DMS53 treated with DMSO at 0.1 percent for 48 hours (cell line): ENCODE measurements around the gene PLPP6.

ENCODE experiments used
- DNase-seq: peaks from one replicate; lab custom pipeline; 2025; ENCODE audit not compliant: unreplicated experiment; lab: John Stamatoyannopoulos, UW

The PLPP6 gene

DNA sequence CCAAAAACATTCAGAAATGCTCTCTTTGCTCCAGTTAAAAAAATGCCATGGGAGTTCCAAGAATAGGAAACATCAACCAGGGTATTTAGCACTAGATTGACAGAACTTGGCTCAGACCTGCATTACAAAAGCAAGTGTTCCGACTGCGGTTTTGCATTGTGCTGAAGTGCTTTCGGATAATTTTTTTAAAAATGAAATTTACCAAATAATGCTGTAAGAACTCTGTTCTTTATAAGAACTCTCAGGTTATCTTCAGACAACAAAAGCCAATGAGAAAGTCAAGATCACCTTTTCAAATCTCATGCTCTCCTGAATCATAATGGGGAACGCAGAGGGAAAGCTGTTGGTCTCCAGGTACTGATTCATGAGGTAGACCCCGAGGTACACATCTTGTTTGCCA, 483 bp upstream of the PLPP6 start:
- DNase-seq: no peak

DNA sequence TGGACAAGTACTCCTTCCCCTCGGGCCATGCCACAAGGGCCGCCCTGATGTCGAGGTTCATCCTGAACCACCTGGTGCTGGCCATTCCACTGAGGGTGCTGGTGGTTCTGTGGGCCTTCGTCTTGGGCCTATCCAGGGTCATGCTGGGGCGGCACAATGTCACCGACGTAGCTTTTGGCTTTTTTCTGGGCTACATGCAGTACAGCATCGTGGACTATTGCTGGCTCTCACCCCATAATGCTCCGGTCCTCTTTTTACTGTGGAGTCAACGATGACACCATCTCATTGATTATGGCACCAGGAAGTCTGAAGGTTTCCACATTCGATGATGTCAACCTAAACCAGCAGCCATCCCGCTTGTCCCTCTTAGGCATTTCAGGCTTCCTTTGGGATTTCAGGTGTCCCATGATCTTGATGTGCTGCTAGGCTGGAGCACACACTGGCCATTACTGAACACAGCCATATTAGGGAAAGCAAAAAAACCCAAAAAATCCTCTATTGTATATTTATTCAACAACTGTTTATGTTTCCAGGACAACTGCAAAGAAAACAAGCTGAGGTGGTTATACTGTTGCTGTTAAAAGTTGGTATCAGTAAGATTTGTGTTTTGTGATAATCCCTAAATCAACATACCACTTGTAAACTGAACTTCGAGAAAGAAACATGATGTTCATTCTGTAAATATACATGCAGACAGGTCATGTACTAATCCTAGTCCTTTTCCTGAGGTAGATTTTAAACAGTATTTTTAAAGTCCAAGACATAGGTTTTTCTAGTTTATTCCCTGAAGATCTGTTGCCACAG, 1.1 kb downstream of the PLPP6 start:
- no peak for DNase-seq

DNA sequence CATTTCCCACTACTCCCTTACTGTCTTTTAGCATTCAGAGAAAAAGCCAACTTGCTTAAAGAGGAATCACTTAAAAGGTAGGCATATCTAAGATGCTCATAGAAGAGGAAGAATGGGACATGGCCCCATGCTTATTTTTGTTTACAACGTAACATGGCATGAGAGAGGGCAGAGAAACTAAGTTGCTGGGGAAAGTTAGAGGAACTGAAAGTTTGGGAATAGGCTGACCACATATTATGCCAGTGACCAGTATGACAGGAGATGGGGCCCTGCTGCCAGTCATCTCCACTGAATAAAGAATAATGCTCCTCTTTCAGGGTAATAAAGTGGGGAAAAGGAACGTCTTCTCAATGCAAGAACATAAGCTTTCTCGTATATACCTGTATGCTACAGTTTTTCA, 1.9 kb downstream of the PLPP6 start:
- DNase-seq: no peak

DNA sequence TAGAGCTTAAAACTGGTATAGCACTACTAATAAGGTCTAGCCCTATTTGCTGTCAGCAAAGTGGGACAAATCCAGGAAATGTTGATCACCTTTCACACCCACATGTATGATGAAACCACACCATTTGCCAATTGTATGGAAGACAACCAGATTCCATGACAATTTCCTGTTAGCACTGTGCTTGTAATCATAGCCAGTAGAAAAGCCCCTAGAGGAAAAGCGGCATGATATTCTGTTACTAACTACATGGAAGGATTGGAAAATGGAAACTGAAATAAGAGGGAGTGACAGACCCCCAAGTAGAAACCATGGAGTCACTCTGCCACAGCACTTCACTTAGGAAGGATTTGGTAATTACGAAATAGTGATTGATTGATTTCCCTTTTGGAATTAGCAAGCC, 3.3 kb downstream of the PLPP6 start:
- no peak for DNase-seq

DNA sequence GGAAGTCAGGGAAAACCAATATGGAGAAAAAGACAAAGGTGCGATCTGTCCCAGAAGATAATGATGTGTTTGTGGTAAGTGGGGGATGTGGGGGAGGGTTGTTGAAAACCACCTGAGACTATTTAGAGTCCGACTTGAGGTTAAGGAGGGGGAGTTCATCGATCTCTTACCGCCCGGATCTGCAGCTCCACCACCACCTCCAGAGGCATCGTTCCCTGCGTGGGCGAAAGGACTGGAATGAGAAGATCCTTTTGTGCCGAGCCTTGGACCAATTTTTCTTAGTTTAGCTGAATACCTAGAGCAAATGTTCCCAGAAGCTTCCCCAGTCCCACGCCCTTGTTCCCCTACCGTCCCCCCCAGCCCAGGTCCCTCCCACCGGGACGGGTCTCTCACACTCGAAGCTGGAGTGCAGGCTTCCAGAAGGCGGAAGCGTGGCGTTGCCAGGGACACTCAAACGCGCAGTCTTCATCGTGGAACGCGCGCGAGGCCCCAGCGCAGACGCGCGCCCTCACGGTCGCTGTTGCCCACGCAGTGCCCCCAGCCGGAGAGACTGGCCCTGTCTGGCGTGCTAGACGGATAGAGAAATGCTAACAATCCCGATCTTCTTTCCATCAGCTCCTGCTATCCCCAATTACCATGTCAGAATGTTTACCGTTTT, 4.1 kb downstream of the PLPP6 start, which contains the start of gene SPATA6L:
TSS of gene SPATA6L (minus strand) at position 439 of the 658 bp plus-strand sequence. CDS start at position 209, 230 bp downstream.
- no peak for DNase-seq

DNA sequence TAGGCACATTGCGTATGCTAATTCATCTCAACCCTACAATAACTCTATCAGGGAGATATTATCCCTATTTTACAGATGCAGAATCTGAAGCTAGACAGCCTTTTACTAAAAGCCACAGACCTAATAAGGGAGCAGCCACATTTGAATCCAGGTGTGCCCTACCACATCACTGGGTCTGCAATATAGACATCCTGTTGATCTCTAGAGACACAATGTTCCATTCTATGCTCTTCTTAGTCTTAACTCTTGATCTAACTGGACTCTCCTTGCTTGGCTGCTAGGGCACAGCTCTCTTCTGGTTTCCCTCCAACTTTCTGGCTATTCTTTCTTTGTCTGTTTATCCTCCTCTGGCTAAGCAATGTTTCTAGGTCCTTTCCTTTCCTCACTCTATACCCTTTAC, 5.6 kb downstream of the PLPP6 start:
- no peak for DNase-seq

DNA sequence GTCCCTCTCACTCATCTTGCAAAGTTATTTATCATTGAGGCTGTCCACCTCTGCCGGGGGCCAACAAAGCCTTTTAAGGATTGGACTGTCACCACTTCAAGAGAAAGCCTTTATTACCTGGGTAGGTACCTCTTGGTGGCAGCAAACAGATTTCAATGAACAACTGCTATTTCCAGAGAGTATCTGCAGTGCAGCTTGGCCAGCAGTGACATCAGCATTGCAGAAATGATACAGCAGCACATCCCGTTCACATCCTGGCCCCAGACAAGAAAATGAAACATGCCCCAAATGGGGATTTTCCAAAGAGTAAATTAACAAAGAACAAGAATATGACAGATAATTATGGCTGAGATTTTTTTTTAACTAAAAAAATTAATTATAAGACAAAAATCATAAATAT, 6.5 kb downstream of the PLPP6 start:
- DNase-seq: no peak

DNA sequence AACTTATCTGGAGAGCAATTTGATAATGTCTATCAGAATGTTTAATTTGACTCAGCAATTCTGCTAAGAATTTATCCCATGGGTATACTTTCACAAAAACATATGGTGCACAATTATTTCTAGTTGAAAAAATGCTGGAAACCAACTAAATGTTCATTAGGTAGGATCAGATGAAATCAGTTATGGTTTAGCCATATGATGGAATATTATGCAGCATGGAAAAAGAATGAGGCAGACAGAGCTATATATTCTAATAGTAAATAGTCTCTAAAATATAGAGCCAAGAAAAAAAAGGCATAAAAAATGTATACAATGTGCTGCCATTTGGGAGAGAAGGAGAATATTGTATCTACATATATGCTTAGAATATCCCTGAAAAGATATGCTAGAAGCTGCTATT, 7.8 kb downstream of the PLPP6 start:
- DNase-seq: no peak

DNA sequence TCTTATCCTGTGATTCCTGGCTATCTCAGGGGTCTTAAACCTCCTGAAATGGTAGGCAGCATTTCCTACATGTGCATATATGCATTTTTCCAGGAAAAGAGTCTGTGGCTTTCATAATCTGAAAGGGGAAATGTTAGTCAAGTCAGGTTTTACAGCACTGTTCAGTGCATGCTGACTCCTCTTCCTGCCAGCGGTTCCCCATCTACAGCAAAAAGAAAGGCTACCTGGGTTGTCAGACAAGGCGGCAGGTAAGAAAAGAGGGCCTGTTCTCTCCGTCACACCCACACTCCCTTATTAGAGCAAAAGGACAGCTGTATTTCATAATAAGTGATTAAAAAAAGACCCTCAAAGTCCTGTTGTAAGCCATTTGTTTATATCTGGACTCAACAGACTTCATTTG, 8.5 kb downstream of the PLPP6 start:
- no peak for DNase-seq

DNA sequence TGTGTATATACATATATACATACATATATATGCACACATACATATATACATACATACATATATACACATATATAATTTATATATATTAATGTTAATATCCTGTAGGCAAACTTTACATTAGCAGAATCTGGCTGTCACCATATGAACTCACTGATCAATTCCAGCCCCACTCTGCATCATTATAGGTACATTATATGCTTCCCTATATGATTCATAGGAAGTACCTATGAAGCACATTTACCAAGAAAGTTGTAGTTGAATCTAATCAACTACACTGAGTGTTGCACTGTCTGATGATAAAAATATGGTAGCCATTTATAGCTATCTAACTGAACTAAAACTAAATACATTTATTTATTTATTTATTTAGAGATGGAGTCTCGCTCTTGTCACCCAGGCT, 9.6 kb downstream of the PLPP6 start:
- no peak for DNase-seq

DNA sequence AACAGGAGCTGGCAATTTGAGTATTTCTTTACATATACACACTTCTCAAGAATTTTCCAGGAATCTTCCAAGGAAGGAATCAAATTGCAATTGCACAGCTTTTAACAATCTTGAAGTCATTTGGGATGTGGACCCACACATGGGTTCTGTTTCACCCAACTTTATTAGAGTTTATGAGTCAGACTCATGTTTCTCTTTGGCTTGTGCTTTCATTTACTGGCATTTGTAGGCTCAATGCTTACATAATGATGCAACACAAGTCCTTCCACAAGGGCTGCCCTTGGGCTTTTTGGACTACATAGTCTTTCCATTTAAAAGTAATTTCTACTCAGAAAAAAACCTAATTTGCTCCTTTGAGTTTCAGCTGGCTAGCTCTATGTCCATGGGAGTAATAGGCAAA, 12.7 kb downstream of the PLPP6 start:
- no peak for DNase-seq

DNA sequence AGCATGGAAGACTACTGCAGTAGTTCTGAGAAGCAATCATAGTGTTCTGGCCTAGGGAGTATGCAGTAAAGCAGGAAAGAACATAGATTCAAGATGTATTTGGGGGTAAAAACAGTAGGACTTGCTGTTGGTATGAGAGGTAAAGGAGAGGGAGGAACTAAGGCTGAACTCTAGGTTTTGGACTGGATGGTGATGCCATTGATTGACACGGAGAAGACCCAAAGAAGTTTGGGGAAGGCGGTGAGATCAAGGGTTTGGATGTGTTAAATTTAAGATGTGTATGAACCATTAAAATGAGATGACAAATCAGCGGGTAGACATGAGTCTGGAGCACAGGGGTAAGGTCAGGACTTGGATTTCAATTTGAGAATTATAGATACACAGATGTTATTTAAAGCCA, 15.3 kb downstream of the PLPP6 start:
- no peak for DNase-seq

DNA sequence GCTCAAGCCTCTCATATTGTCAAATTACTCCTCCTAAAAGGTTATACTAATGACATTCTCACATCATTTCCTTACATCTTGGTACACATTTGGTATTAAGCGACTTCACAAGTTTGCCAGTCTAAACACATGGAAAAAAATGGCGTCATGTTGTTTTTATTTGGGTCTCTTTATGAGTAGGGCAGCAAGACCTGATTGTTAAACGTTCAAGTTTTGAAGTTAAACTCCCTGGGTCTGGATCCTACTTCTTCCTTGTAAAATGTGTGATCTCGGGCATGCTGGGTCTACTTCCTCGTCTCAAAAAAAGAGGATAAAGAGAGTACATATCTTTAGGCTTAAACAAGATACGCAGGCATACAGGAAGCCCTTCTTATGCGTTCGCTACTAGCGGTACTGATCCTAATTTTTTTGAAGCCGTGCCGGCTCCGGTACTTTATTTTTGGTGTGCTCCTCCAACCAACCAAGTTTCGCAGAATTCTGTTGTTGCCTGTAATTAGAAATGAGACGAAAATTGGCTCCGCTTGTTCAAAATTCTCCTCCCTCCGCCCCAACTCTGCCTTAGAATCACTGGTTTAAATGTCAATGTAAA, 16.7 kb downstream of the PLPP6 start:
- no peak for DNase-seq

DNA sequence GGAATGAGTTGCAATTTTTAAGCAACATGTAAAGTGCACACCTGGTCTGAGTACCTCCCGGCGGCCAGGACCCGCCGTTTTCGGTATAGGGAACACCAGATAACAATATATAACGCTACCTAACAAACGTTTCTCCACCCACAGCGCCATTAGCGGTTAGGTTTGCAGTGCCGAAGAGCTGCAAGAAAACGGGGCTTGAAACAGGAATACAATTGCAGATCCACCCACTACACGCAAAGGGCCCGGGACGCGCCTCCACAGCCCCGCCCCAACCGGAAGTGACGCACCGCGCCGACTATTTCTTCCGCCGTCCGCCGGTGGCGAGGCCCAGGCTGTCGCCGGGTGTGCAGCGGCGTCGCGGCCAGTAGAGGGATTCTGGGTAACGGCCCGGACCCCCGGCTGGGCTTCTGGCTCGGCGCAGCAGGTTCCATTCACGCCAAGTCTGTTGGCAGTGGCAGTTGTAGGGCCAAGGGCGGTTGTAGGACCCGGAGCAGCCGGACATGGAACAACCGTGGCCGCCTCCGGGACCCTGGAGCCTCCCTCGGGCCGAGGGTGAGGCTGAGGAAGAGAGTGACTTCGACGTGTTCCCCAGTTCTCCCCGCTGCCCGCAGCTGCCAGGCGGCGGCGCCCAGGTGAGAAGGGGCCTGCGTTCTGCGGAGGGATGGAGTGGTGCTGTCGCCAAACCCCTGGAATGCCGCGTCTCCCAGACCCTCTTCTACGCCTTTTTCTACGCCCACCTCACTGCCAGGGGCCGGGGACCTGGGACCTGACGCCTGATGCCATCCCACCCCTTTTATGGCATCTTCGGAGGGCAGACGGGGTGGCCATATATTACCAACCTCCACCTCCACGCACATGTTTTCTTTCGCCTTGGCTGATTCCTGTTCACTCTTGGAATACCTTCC, 17.4 kb downstream of the PLPP6 start, which contains the start of gene CDC37L1:
TSS of gene CDC37L1 (plus strand) at position 302 of the 905 bp plus-strand sequence. CDS start at position 501, 199 bp downstream.
- peak; percentile 50 for DNase-seq

DNA sequence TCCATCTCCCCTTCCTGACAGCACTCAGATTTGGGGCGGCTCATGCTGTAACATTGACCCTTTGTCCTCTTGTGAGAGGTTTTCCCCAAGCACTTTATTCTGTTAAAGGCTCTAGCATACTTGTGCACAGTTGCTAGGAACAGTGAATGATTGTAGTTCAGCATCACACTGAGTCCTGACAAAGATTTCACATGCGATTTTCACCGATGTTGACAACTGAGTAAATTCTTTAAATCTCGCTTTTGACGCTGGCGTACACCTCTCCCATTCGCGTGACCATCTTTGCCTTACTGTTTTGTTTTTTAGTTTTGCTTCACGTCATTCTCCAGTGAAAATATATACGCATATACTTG, 18.1 kb downstream of the PLPP6 start:
- DNase-seq: no peak

DNA sequence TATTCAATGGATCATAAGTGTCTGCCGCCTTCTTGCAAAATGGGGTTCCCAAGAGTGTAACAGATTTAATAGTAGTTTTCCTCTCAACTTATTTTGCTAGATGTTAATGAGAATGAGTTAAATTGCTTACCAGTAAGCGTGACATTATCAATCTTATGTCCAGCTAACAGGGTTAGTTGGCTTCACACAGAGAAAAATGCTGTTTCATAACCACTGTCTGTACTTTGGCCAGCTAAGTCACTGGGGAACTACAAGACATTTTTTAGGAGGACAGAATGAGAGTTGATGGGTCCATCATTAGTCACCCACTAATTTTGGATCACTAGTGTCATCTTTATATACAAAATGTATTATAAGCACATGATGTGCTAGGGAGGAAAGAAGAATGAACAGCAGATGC, 18.7 kb downstream of the PLPP6 start:
- DNase-seq: no peak

DNA sequence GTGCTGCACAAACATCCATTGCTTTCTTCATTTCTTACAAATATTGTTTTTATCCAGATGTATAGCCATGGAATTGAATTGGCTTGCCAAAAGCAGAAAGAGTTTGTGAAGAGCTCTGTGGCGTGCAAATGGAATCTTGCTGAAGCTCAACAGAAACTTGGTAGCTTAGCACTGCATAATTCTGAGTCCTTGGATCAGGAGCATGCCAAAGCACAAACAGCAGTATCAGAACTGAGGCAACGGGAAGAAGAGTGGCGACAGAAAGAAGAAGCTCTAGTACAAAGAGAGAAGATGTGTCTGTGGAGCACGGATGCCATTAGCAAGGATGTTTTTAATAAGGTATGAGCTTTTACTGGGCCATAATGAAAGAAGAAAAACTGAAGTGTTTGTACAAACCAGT, 22.7 kb downstream of the PLPP6 start:
- DNase-seq: no peak

DNA sequence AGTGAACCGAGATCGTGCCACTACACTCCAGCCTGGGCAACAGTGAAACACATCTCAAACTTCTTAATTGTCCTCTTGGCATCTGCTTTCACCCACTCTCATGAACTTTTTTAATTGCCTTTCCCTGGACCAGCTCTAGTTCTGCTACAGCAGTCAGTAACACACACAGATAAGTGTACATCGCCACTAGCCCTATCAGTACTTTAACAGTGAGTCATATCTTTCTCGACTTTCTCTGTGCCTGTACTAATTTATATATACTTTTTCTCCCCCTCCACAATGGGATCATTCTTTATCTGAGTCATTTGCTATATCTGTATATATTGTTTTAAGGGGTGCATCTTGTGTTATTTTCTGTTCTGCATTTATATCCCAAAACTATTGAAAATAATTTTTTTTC, 24.0 kb downstream of the PLPP6 start:
- DNase-seq: no peak

DNA sequence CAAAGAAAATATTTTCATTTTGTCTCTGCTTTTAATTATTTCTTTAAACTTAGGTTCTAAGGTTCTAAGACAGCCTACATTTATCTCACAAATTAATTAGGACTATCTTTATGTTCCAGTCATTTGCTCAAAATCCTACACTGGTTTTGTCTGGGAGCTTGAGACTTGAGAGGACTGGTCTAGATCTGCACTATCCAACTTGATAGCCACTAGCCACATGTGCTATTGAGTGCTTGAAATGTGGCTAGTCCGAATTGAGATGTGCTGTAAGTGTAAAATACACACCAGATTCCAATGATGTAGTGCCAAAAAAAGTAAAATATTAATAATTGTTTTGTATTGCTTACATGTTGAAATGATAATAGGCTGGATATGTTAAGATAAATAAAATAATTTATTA, 24.5 kb downstream of the PLPP6 start:
- DNase-seq: no peak

DNA sequence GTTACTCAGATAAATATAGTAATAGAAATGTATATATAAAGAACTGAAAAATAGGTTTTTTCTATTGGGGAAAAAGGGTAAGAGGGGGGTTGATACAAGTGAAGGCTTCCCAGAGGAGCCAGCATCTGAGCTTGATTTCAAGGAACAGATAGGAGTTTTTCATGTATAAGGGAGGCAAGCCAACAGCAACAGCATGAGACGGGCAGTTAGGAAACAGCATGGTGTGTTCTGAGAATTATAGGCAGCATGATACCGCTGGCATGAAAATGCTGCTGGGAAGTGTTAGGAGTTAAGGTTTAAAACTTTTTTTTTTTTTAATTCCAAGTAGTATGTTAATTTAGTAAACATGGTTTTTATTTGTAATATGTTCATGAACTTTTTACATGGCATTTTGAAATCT, 26.9 kb downstream of the PLPP6 start:
- DNase-seq: no peak

DNA sequence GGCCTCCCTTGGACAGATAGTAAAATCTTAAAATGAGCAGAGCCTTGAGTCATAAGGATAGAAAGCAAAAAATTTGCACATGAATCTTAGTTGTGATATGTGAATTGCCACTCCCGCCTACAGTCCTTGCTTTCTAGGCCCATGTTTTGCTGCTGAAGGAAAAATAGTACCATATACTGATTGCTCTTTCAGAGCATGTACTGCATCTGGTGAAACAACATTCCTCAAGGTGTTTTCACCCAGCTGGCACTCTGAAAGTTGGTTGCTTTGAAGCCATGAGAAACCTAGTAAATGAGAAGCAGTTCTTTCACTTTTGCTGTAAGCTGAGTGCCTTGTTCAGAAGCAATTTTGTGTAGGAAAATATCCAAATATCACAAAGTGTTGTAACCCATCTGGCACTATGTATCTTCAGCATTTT, 27.6 kb downstream of the PLPP6 start:
- no peak for DNase-seq
